Fibroblast of lung (primary cell): ENCODE results near the gene TPPP. TPM values are rescaled to one million over a fixed set of nuclear protein-coding genes. Genes with fewer than 3 reads are reported as not detected.

Experiments used
- DNase-seq, 2 donors: peaks; one replicate each; pipeline versions ENCODE4 v3.0.0 to v3.0.0-alpha.2; 2010; ENCODE audit warnings: low read depth in 2 of 2
- H2AFZ ChIP-seq: 2 replicates; pipeline ENCODE4 v1.5.1; 2012; ENCODE audit warnings: low read length, control low read depth, inconsistent platforms
- H3K27ac ChIP-seq: 2 replicates; pipeline ENCODE4 v1.5.1; 2011; ENCODE audit warnings: low read length, control low read depth; ENCODE audit not compliant: insufficient read depth
- H3K27me3 ChIP-seq: 2 replicates; pipeline ENCODE4 v1.5.1; 2011; ENCODE audit warnings: mild to moderate bottlenecking, low read length; ENCODE audit not compliant: control insufficient read depth, insufficient read depth
- H3K36me3 ChIP-seq: 2 replicates; pipeline ENCODE4 v1.5.1; 2011; ENCODE audit warnings: low read length; ENCODE audit not compliant: control insufficient read depth, insufficient read depth
- H3K4me1 ChIP-seq: 2 replicates; pipeline ENCODE4 v1.5.1; 2011; ENCODE audit warnings: low read length; ENCODE audit not compliant: control insufficient read depth, insufficient read depth; ENCODE audit errors: extremely low read depth
- H3K4me2 ChIP-seq: 2 replicates; pipeline ENCODE4 v1.5.1; 2011; ENCODE audit warnings: low read length, control low read depth; ENCODE audit not compliant: insufficient read depth; ENCODE audit errors: extremely low read depth
- H3K4me3 ChIP-seq, 4 experiments: fragments of 200-600 bp in 1 of 4; sonication (generic) in 1 of 4; replicated peaks in 1 of 4; 2 replicates each; pipeline ENCODE4 v1.5.1; 2011 to 2016; ENCODE audit warnings: low read length in 4 of 4, low read depth in 3 of 4, mild to moderate bottlenecking in 3 of 4, control low read depth in 2 of 4, inconsistent platforms in 1 of 4, mixed read lengths in 1 of 4; ENCODE audit not compliant: insufficient read depth in 1 of 4; ENCODE audit errors: control extremely low read depth in 1 of 4
- H3K79me2 ChIP-seq: 2 replicates; pipeline ENCODE4 v1.5.1; 2012; ENCODE audit warnings: mild to moderate bottlenecking, low read length, inconsistent platforms; ENCODE audit not compliant: control insufficient read depth, insufficient read depth
- H3K9ac ChIP-seq: 2 replicates; pipeline ENCODE4 v1.5.1; 2011; ENCODE audit warnings: mild to moderate bottlenecking, low read length, control low read depth; ENCODE audit not compliant: insufficient read depth
- H3K9me3 ChIP-seq: 2 replicates; pipeline ENCODE4 v1.5.1; 2012; ENCODE audit warnings: low read depth, low read length; ENCODE audit not compliant: control insufficient read depth, insufficient read depth
- H4K20me1 ChIP-seq: 2 replicates; pipeline ENCODE4 v1.5.1; 2011; ENCODE audit warnings: low read length; ENCODE audit not compliant: control insufficient read depth, insufficient read depth; ENCODE audit errors: extremely low read depth
- CTCF ChIP-seq, 2 donors: IDR thresholded peaks in 1 of 2; conservative IDR thresholded peaks in 1 of 2; 1 replicate in 1 of 2; 2 replicates in 1 of 2; pipeline ENCODE4 v1.5.1; 2011 to 2012; ENCODE audit warnings: low read length in 2 of 2, control low read depth in 1 of 2, inconsistent platforms in 1 of 2, low read depth in 1 of 2, mild to moderate bottlenecking in 1 of 2
- EZH2 ChIP-seq: IDR thresholded peaks from 2 replicates; pipeline ENCODE4 v1.5.1; 2012; ENCODE audit warnings: low read length, control low read depth, mild to moderate bottlenecking; ENCODE audit errors: missing control alignments
- polyA plus RNA-seq, 2 donors: library from polyadenylated mRNA; depleted of rRNA in 1 of 2; stranded (reverse) in 1 of 2; unstranded in 1 of 2; fragments of >200 nt; gene quantifications; 2 replicates each; pipeline ENCODE4 v1.2.1, GENCODE V29; 2011 to 2012; ENCODE audit warnings: missing spikeins in 1 of 2
- total RNA-seq: library from RNA; depleted of rRNA; stranded (reverse); fragments of >200 nt; gene quantifications from 2 replicates; pipeline ENCODE4 v1.2.1, GENCODE V29; 2014

Gene TPPP
- total and polyA plus RNA-seq, 2 donors (not counting 1 experiment from before 2014, with no cell fraction given) = 0.06 to 0.17 TPM

- Histone ChIP-seq H3K79me2 (no peaks in the 10 kb centered on the region), H3K27me3 (no peaks in the 10 kb centered on the region), H3K4me3 (no peak overlapping the region), H3K9ac (no peak overlapping the region), H3K4me1 (no peaks in the 10 kb centered on the region), H2AFZ (no peak overlapping the region), H3K27ac (no peak overlapping the region), H3K4me2 (no peak overlapping the region), H3K9me3 (no peaks in the 10 kb centered on the region), H4K20me1 (no peaks in the 10 kb centered on the region), H3K36me3 (no peaks in the 10 kb centered on the region)
- TF ChIP-seq CTCF (conservative IDR thresholded peaks at IDR 0.05 in 1 of 2, IDR thresholded peaks at IDR 0.05 in 1 of 2; ENCODE audit: low read depth in 1 of 2, low read length in 2 of 2) (no peak), EZH2 (no peak)
- no peak for DNase-seq
These were observed 7.6 kb downstream of the TPPP start for GRCh38 chr5:685262-686171.

- no peak for DNase-seq
- no peak overlapping the region for H3K27ac ChIP-seq
These were observed 8.4 kb downstream of the TPPP start for GRCh38 chr5:684751-685216.

More at GRCh38 chr5:684751-685216, 8.4 kb downstream of the TPPP start:
- H3K79me2 ChIP-seq = no peaks in the 10 kb centered on the region
- no peak overlapping the region for H2AFZ ChIP-seq
- TF ChIP-seq CTCF (conservative IDR thresholded peaks at IDR 0.05 in 1 of 2, IDR thresholded peaks at IDR 0.05 in 1 of 2; ENCODE audit: low read depth in 1 of 2, low read length in 2 of 2) = no peak
- TF ChIP-seq EZH2 = no peak
- no peaks in the 10 kb centered on the region for H3K4me1 ChIP-seq
- no peaks in the 10 kb centered on the region for H3K9me3 ChIP-seq
- H3K9ac ChIP-seq = no peak overlapping the region
- H3K27me3 ChIP-seq = no peaks in the 10 kb centered on the region
- H3K36me3 ChIP-seq = no peaks in the 10 kb centered on the region
- no peak overlapping the region for H3K4me2 ChIP-seq
- H4K20me1 ChIP-seq = no peaks in the 10 kb centered on the region
- no peak overlapping the region for H3K4me3 ChIP-seq
